ENCODE results near the gene SPEN. TPM values are rescaled to one million over a fixed set of nuclear protein-coding genes. Genes with fewer than 3 reads are reported as not detected.

SPEN gene
- total and polyA plus RNA-seq, 3 experiments from 2014 or later = 35.6 to 66.3 (median 63.1) TPM

DNA sequence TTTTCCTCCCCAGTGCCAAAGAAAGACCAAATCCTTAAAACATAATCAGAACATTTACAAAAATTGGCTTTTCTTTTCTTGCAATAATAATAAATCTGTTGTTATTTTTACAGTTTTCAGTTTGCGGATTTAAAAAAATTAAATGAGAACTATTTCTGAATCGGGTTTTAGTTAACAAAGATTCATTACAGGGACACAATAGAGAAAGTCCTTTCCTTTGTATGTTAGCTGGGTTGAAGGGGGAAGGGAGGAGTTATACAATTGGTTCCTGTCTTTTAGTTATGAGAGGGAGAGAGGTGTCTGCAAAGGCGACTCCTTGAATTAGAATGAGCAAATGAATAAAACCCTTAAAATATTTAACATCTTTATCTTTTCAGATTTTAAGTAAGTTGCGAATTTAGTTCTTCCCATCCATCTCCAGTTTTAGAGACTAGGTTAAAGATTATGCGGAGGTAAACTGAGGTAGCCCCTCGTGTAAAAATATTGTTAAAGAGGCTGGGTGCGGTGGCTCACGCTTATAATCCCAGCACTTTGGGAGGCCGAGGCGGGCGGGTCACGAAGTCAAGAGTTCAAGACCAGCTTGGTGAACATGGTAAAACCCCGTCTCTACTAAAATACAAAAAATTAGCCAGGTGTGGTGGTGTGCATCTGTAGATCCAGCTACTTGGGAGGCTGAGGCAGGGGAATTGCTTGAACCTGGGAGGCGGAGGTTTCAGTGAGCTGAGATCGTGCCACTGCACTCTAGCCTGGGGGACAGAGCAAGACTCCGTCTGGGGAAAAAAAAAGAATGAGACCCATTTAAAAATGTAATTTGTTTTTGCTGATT, 3.9 kb downstream of the SPEN start:
- POLR2A ChIA-PET = interaction anchor here (0.6 to 5.5 kb wide), 3 partner anchors 16 to 46 kb away, joined by 3 to 319 read pairs (median 3); no protein-coding TSS in a partner anchor

DNA sequence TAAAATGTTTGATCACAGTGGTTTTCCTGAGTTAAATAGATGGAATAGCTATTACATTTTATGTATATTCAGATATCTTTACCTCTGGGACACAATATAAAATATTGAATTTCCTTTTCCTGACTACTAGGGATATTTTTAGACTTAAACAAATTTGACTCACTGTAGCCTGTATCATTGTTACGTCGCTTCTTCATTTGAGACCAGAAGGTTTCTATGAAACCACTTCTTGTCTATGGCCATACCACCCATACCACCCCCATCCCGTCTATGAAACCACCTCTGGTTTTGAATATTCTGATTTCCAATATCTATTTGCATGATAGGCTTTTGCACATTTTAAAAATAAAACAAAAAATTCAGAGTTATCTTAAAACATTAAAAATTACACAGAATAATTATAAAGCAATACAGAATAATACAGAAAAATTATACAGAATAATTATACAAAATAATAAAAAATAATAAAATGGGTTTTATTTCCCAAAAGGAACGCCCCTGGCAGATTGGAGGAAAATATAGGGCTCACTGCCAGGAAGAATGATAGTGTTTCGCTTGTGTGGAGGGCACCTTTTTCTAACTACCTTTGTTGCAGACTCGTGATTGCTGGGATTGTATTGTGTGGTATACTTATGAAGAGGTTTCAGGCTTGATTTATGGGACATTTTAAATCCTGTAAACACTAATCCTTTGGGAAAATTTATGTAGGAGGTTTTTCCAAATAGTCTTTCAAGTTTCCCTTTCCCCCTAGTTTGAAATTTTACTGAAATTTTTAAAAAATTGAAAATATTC, 4.7 kb downstream of the SPEN start:
- peak overlapping the region in 1 of 7 donors; percentile 56 for H3K4me3 Mint-ChIP-seq
- Histone ChIP-seq H3K27ac (ENCODE audit: low read depth, low read length) (no peak overlapping the region), H3K4me3 (ENCODE audit: low read length) (no peak overlapping the region), H3K27me3 (ENCODE audit: insufficient read depth, low read length, poor library complexity, severe bottlenecking) (no peaks in the 10 kb centered on the region), H3K9me3 (ENCODE audit: low read length) (no peaks in the 10 kb centered on the region), H3K4me1 (ENCODE audit: insufficient read depth, low read length) (peaks cover 28% of the 10 kb centered on the region), H3K36me3 (ENCODE audit: insufficient read depth, low read length) (no peaks in the 10 kb centered on the region)
- H3K4me1 Mint-ChIP-seq = peaks cover 39 to 63% (median 56%) of the 10 kb centered on the region in 3 donors
- POLR2A ChIA-PET = interaction anchor here (0.6 to 1.0 kb wide), 2 partner anchors 18 to 45 kb away, joined by 3 read pairs; no protein-coding TSS in a partner anchor
- peak overlapping the region in 2 of 8 donors; percentile 7 to 17 for H3K27ac Mint-ChIP-seq
- H3K36me3 Mint-ChIP-seq = peaks cover 0 to 16% (median 0%) of the 10 kb centered on the region in 3 donors
- CTCF ChIA-PET = no interaction called here
- DNase-seq = no peak
- no peaks in the 10 kb centered on the region for H3K9me3 Mint-ChIP-seq
- no peaks in the 10 kb centered on the region for H3K27me3 Mint-ChIP-seq

More for the DNA sequence above, 3.9 kb downstream of the SPEN start:
- peaks cover 38 to 62% (median 50%) of the 10 kb centered on the region in 3 donors for H3K4me1 Mint-ChIP-seq
- peak overlapping the region in 3 of 7 donors; percentile 19 to 56 (median 27) for H3K4me3 Mint-ChIP-seq
- Histone ChIP-seq H3K9me3 (ENCODE audit: low read length) (no peaks in the 10 kb centered on the region), H3K4me3 (ENCODE audit: low read length) (no peak overlapping the region), H3K4me1 (ENCODE audit: insufficient read depth, low read length) (peaks cover 29% of the 10 kb centered on the region), H3K27ac (ENCODE audit: low read depth, low read length) (peak overlapping the region; percentile 9), H3K36me3 (ENCODE audit: insufficient read depth, low read length) (no peaks in the 10 kb centered on the region), H3K27me3 (ENCODE audit: insufficient read depth, low read length, poor library complexity, severe bottlenecking) (no peaks in the 10 kb centered on the region)
- DNase-seq = no peak
- H3K27ac Mint-ChIP-seq = peak overlapping the region in 2 of 8 donors; percentile 26 to 43
- no peaks in the 10 kb centered on the region for H3K9me3 Mint-ChIP-seq
- CTCF ChIA-PET = no interaction called here
- no peaks in the 10 kb centered on the region for H3K27me3 Mint-ChIP-seq
- H3K36me3 Mint-ChIP-seq = peaks cover 0 to 15% (median 0%) of the 10 kb centered on the region in 3 donors

DNA sequence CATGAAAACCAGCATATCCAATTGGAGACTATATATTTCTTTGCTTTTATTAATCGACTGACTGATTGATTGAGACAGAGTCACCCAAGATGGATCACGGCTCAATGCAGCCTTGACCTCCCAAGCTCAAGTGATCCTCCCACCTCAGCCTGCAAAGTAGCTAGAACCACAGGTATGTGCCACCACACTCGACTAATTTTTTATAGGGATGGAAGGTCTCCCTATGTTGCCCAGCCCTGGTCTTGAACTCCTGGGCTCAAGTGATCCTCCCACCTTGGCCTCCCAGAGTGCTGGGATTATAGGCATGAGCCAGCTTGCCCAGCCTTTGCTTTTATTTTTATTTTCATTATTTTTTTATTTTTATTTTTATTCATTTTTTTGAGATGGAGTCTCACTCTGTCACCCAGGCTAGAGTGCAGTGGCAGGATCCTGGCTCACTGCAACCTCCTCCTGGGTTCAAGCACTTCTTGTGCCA, 5.4 kb downstream of the SPEN start:
- Mint-ChIP-seq H3K9me3 (no peaks in the 10 kb centered on the region), H3K27ac (no peak overlapping the region), H3K36me3 (peaks cover 0 to 16% (median 0%) of the 10 kb centered on the region in 3 donors), H3K4me3 (no peak overlapping the region), H3K27me3 (no peaks in the 10 kb centered on the region), H3K4me1 (peaks cover 39 to 61% (median 56%) of the 10 kb centered on the region in 3 donors)
- Histone ChIP-seq H3K4me3 (ENCODE audit: low read length) (no peak overlapping the region), H3K4me1 (ENCODE audit: insufficient read depth, low read length) (peaks cover 28% of the 10 kb centered on the region), H3K27me3 (ENCODE audit: insufficient read depth, low read length, poor library complexity, severe bottlenecking) (no peaks in the 10 kb centered on the region), H3K9me3 (ENCODE audit: low read length) (no peaks in the 10 kb centered on the region), H3K36me3 (ENCODE audit: insufficient read depth, low read length) (no peaks in the 10 kb centered on the region), H3K27ac (ENCODE audit: low read depth, low read length) (no peak overlapping the region)
- ChIA-PET CTCF (no interaction called here), POLR2A (no interaction called here)
- no peak for DNase-seq

DNA sequence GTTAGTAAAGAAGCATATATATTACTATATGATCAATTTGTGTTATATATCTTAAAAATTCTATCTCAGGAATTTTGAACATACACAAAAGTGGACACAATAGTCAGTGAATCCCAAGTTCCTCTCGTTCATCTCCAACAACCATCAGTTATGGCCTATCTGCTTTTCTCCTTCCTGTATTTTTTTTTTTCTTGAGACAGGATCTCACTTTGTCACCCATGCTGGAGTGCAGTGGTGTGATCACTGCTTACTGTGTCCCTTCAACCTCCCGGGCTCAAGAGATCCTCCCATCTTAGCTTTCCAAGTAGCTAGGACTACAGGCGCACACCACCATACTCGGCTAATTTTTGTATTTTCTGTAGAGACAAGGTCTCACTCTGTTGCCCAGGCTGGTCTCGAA, 9.4 kb downstream of the SPEN start:
- Mint-ChIP-seq H3K4me1 (peaks cover 28 to 63% (median 40%) of the 10 kb centered on the region in 3 donors), H3K27ac (peak overlapping the region in 1 of 8 donors; percentile 74), H3K27me3 (no peaks in the 10 kb centered on the region), H3K4me3 (no peak overlapping the region), H3K36me3 (peaks cover 0 to 7% (median 0%) of the 10 kb centered on the region in 3 donors), H3K9me3 (no peaks in the 10 kb centered on the region)
- no peak for DNase-seq
- ChIA-PET CTCF (no interaction called here), POLR2A (no interaction called here)
- H3K4me3 ChIP-seq (ENCODE audit: low read length) = no peak overlapping the region
- H3K4me1 ChIP-seq (ENCODE audit: insufficient read depth, low read length) = peaks cover 14% of the 10 kb centered on the region
- no peaks in the 10 kb centered on the region for H3K9me3 ChIP-seq (ENCODE audit: low read length)
- no peaks in the 10 kb centered on the region for H3K27me3 ChIP-seq (ENCODE audit: insufficient read depth, low read length, poor library complexity, severe bottlenecking)
- H3K36me3 ChIP-seq (ENCODE audit: insufficient read depth, low read length) = no peaks in the 10 kb centered on the region
- peak overlapping the region; percentile 9 for H3K27ac ChIP-seq (ENCODE audit: low read depth, low read length)

DNA sequence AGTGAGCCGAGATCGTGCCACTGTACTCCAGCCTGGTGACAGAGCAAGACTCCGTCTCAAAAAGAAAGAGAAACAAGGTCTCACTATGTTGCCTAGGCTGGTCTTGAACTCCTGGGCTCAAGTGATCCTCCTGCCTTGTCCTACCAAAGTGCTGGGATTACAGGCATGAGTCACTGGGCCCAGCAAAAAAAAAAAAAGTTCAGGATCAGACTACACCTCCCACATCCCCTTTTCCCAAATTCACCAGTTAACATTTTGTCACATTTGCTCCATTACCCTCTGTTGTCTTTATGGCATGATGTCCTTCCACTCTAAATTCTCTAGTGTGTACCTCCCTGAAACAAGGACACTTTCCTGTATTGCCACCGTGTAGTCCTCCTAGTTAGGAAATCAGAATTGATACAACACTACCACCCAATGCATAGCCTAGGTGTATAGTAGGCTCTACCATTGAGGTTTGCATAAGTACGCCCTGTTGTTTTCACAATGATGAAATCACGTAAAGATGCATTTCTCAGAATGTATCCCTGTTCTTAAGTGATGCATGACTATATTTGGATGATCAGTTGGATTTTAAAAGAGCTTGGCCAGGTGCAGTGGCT, 10.7 kb downstream of the SPEN start:
- H3K27ac Mint-ChIP-seq = peak overlapping the region in 4 of 8 donors; percentile 1 to 52 (median 14)

DNA sequence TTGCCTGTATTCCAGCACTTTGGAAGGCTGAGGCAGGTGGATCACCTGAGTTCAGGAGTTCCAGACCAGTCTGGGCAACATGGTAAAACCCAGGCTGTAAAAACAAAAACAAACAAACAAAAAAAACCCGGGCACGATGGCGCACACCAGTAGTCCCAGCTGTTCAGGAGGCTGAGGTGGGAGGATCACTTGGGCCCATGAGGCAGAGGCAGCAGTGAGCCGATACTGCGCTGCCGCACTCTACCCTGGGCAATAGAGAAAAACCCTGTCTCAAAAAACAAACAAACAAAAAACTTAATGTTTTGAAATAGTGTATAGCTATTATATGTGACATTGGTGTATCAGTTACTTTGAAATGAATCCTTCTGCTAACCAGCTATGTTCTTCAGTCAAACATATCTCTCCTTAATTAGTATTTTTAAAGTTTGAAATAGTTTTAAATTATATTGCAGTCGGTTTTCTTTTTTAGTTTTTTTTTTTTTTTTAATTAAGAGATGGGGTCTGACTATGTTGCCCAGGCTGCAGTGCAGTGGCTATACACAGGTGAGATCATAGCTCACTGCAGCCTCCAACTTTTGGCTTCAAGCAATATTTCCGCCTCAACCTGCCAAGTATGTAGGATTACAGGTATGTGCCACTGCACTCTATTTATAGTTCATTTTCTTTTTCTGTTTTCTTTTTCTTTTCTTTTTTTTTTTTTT, 11.3 kb downstream of the SPEN start:
- H3K4me1 ChIP-seq (ENCODE audit: insufficient read depth, low read length) = peaks cover 14% of the 10 kb centered on the region
- no peaks in the 10 kb centered on the region for H3K9me3 ChIP-seq (ENCODE audit: low read length)
- H3K4me3 ChIP-seq (ENCODE audit: low read length) = no peak overlapping the region
- H3K27ac ChIP-seq (ENCODE audit: low read depth, low read length) = no peak overlapping the region
- no peak for DNase-seq
- no peaks in the 10 kb centered on the region for H3K27me3 ChIP-seq (ENCODE audit: insufficient read depth, low read length, poor library complexity, severe bottlenecking)
- CTCF ChIA-PET = interaction anchor here (0.7 to 1.7 kb wide), 3 partner anchors 11 to 41 kb away, joined by 3 to 5 read pairs (median 3); partner anchors contain the start of gene SPEN
- peaks cover 0 to 7% (median 0%) of the 10 kb centered on the region in 3 donors for H3K36me3 Mint-ChIP-seq
- H3K27ac Mint-ChIP-seq = peak overlapping the region in 4 of 8 donors; percentile 1 to 52 (median 14)
- H3K9me3 Mint-ChIP-seq = no peaks in the 10 kb centered on the region
- peaks cover 33 to 70% (median 48%) of the 10 kb centered on the region in 3 donors for H3K4me1 Mint-ChIP-seq
- no peaks in the 10 kb centered on the region for H3K36me3 ChIP-seq (ENCODE audit: insufficient read depth, low read length)
- no peaks in the 10 kb centered on the region for H3K27me3 Mint-ChIP-seq
- H3K4me3 Mint-ChIP-seq = no peak overlapping the region
- POLR2A ChIA-PET = interaction anchor here (0.7 kb wide), 1 partner anchor 12 kb away, joined by 6 read pairs; no protein-coding TSS in a partner anchor

More for the DNA sequence above, 10.7 kb downstream of the SPEN start:
- Mint-ChIP-seq H3K4me3 (peak overlapping the region in 2 of 7 donors; percentile 12 to 38), H3K4me1 (peaks cover 28 to 63% (median 41%) of the 10 kb centered on the region in 3 donors), H3K36me3 (peaks cover 0 to 7% (median 0%) of the 10 kb centered on the region in 3 donors), H3K9me3 (no peaks in the 10 kb centered on the region), H3K27me3 (no peaks in the 10 kb centered on the region)
- no peak overlapping the region for H3K4me3 ChIP-seq (ENCODE audit: low read length)
- no peaks in the 10 kb centered on the region for H3K27me3 ChIP-seq (ENCODE audit: insufficient read depth, low read length, poor library complexity, severe bottlenecking)
- DNase-seq = no peak
- no peak overlapping the region for H3K27ac ChIP-seq (ENCODE audit: low read depth, low read length)
- no peaks in the 10 kb centered on the region for H3K9me3 ChIP-seq (ENCODE audit: low read length)
- no peaks in the 10 kb centered on the region for H3K36me3 ChIP-seq (ENCODE audit: insufficient read depth, low read length)
- peaks cover 14% of the 10 kb centered on the region for H3K4me1 ChIP-seq (ENCODE audit: insufficient read depth, low read length)
- ChIA-PET CTCF (interaction anchor here (1.7 kb wide), 1 partner anchor 40 kb away, joined by 5 read pairs; no protein-coding TSS in a partner anchor), POLR2A (interaction anchor here (0.7 kb wide), 1 partner anchor 13 kb away, joined by 6 read pairs; no protein-coding TSS in a partner anchor)

Data from CD8-positive, alpha-beta memory T cell (primary cell).